Esophagus squamous epithelium (tissue), 5 donors: Measurements from ENCODE around the gene DNAAF5. TPM values are rescaled to one million over a fixed set of nuclear protein-coding genes. Genes with fewer than 3 reads are reported as not detected.
"Not testable (repeated sequence)": the region's sequence is repeated elsewhere in the genome, so short reads cannot be mapped to it uniquely, and the experiment has no call there.

Experiments used
- DNase-seq: peaks from one replicate; lab custom pipeline; 2025; lab: John Stamatoyannopoulos, UW
- H3K27ac ChIP-seq, 4 donors: fragments of 200-600 bp; sonication (generic); one replicate each; pipeline ENCODE4 v1.5.1; 2016 to 2019; ENCODE audit warnings: mild to moderate bottlenecking in 1 of 4
- H3K27me3 ChIP-seq, 4 donors: fragments of 200-600 bp; sonication (generic); 1 replicate in 3 of 4; 2 replicates in 1 of 4; pipeline versions ENCODE4 v1.5.1 to v1.6.0; 2017 to 2021; ENCODE audit warnings: antibody characterized with exemption in 1 of 4
- H3K36me3 ChIP-seq, 3 donors: fragments of 200-600 bp; sonication (generic); one replicate each; pipeline ENCODE4 v1.5.1; 2016 to 2019
- H3K4me1 ChIP-seq, 3 donors: fragments of 200-600 bp; sonication (generic); one replicate each; pipeline ENCODE4 v1.5.1; 2017 to 2019
- H3K4me3 ChIP-seq, 4 donors: fragments of 200-600 bp; sonication (generic); 1 replicate in 3 of 4; 2 replicates in 1 of 4; pipeline ENCODE4 v1.5.1; 2016 to 2019; ENCODE audit warnings: mild to moderate bottlenecking in 2 of 4, moderate library complexity in 1 of 4
- H3K9me3 ChIP-seq, 3 donors: fragments of 200-600 bp; sonication (generic); one replicate each; pipeline ENCODE4 v1.5.1; 2016 to 2019
- POLR2A ChIP-seq, 4 donors: fragments of 450-650 bp; IDR thresholded peaks; one replicate each; pipeline ENCODE4 v1.6.1; 2017; ENCODE audit warnings: antibody characterized with exemption in 4 of 4, mild to moderate bottlenecking in 4 of 4, moderate library complexity in 3 of 4
- WGBS, 2 donors: methylation state at CpG; one replicate each; pipeline ENCODE4 v1.1.5; 2018; 5-methylcytosine and 5-hydroxymethylcytosine counted together
- intact Hi-C: fragments of 100-400 bp; cut with DNase I; formaldehyde crosslinking; loops from one replicate; pipeline ENCODE4 v1.15.0; 2022
- total RNA-seq, 4 donors: library from RNA; depleted of rRNA; stranded (reverse); fragments of >200 nt; gene quantifications; one replicate each; pipeline ENCODE4 v1.1.0, GENCODE V29; 2016
- TF ChIP-seq, protein P1 (sequence below), 6 experiments: fragments of 450-650 bp in 4 of 6; fragments of 200-600 bp in 2 of 6; sonication (generic) in 2 of 6; IDR thresholded peaks; one replicate each; pipeline ENCODE4 v1.5.1; 2016 to 2019; ENCODE audit warnings: antibody characterized with exemption in 6 of 6, mild to moderate bottlenecking in 4 of 6, moderate library complexity in 4 of 6
- donor health status: DM: yes; HTN: yes; CAD: no.

The DNAAF5 gene
- total RNA-seq, 4 donors from 2014 or later, result 23.7 to 30.1 (median 28.2) TPM

GRCh38 chr7:794671-795329 lies 68.3 kb downstream of the DNAAF5 start:
- Histone ChIP-seq H3K9me3 (no peaks in the 10 kb centered on the region), H3K4me3 (no peak overlapping the region), H3K27me3 (no peaks in the 10 kb centered on the region), H3K27ac (no peak overlapping the region), H3K36me3 (no peaks in the 10 kb centered on the region), H3K4me1 (no peaks in the 10 kb centered on the region)
- no peak for DNase-seq
- WGBS, 2 donors, result no CpG with 5 or more reads among the region's 31 CpGs
- TF ChIP-seq POLR2A (IDR thresholded peaks at IDR 0.05), result no peak
- TF ChIP-seq, protein P1, sequence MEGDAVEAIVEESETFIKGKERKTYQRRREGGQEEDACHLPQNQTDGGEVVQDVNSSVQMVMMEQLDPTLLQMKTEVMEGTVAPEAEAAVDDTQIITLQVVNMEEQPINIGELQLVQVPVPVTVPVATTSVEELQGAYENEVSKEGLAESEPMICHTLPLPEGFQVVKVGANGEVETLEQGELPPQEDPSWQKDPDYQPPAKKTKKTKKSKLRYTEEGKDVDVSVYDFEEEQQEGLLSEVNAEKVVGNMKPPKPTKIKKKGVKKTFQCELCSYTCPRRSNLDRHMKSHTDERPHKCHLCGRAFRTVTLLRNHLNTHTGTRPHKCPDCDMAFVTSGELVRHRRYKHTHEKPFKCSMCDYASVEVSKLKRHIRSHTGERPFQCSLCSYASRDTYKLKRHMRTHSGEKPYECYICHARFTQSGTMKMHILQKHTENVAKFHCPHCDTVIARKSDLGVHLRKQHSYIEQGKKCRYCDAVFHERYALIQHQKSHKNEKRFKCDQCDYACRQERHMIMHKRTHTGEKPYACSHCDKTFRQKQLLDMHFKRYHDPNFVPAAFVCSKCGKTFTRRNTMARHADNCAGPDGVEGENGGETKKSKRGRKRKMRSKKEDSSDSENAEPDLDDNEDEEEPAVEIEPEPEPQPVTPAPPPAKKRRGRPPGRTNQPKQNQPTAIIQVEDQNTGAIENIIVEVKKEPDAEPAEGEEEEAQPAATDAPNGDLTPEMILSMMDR (IDR thresholded peaks at IDR 0.05), result no peak
- intact Hi-C loops, result no loop called here

DNA sequence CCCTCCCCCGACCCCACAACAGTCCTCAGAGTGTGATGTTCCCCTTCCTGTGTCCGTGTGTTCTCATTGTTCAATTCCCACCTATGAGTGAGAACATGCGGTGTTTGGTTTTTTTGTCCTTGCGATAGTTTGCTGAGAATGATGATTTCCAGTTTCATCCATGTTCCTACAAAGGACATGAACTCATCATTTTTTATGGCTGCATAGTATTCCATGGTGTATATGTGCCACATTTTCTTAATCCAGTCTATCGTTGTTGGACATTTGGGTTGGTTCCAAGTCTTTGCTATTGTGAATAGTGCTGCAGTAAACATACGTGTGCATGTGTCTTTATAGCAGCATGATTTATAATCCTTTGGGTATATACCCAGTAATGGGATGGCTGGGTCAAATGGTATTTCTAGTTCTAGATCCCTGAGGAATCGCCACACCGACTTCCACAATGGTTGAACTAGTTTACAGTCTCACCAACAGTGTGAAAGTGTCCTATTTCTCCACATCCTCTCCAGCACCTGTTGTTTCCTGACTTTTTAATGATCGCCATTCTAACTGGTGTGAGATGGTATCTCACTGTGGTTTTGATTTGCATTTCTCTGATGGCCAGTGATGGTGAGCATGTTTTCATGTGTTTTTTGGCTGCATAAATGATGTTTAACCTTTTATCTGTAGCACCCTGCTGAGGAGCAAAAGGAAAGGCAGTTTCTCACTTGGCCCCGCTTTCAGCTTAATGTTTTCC lies 70.1 kb downstream of the DNAAF5 start:
- H3K36me3 ChIP-seq, H3K9me3 ChIP-seq, H3K4me3 ChIP-seq, H3K27ac ChIP-seq, intact Hi-C loops, H3K27me3 ChIP-seq, DNase-seq, H3K4me1 ChIP-seq: not testable (repeated sequence)
- 83 to 90% methylated on average over 4 to 6 of the region's 10 CpGs for WGBS, 2 donors

- Histone ChIP-seq H3K4me3 (no peak overlapping the region), H3K36me3 (no peaks in the 10 kb centered on the region), H3K9me3 (no peaks in the 10 kb centered on the region), H3K27me3 (no peaks in the 10 kb centered on the region), H3K4me1 (peaks cover 11 to 19% (median 18%) of the 10 kb centered on the region in 3 donors), H3K27ac (no peak overlapping the region)
- no peak for DNase-seq
- intact Hi-C loops, result no loop called here
- WGBS, 2 donors, result 84 to 96% methylated on average over 10 to 12 of the region's 12 CpGs
- TF ChIP-seq, protein P1 (IDR thresholded peaks at IDR 0.05), result no peak
These were observed 72.5 kb downstream of the DNAAF5 start for GRCh38 chr7:798921-799470.

- TF ChIP-seq, protein P1 (IDR thresholded peaks at IDR 0.05), result no peak
- no peak for DNase-seq
- 73 to 75% methylated on average over 7 of the region's 7 CpGs for WGBS, 2 donors
- Histone ChIP-seq H3K27ac (peak overlapping the region in 2 of 4 donors; percentile 60 to 81), H3K9me3 (no peaks in the 10 kb centered on the region), H3K36me3 (no peaks in the 10 kb centered on the region), H3K27me3 (no peaks in the 10 kb centered on the region), H3K4me3 (no peak overlapping the region), H3K4me1 (peaks cover 11 to 19% (median 18%) of the 10 kb centered on the region in 3 donors)
- intact Hi-C loops, result no loop called here
These were observed 74.2 kb downstream of the DNAAF5 start for GRCh38 chr7:800692-801091.

GRCh38 chr7:801351-801750 lies 74.9 kb downstream of the DNAAF5 start:
- 45 to 50% methylated on average over 4 to 5 of the region's 6 CpGs for WGBS, 2 donors
- Histone ChIP-seq H3K4me1 (peaks cover 11 to 19% (median 18%) of the 10 kb centered on the region in 3 donors), H3K27ac (peak overlapping the region; percentile 35 to 81 (median 63))
- H3K9me3 ChIP-seq, H3K4me3 ChIP-seq, H3K36me3 ChIP-seq, H3K27me3 ChIP-seq, DNase-seq, intact Hi-C loops: not testable (repeated sequence)

GRCh38 chr7:801940-802381 lies 75.5 kb downstream of the DNAAF5 start:
- H3K9me3 ChIP-seq, result no peaks in the 10 kb centered on the region
- TF ChIP-seq POLR2A (IDR thresholded peaks at IDR 0.05), result no peak
- TF ChIP-seq, protein P1 (IDR thresholded peaks at IDR 0.05), result no peak
- H3K36me3 ChIP-seq, result no peaks in the 10 kb centered on the region
- H3K4me1 ChIP-seq, result peaks cover 11 to 19% (median 18%) of the 10 kb centered on the region in 3 donors
- H3K4me3 ChIP-seq, result peak overlapping the region in 3 of 4 donors; percentile 21 to 47 (median 29)
- no peak for DNase-seq
- no peaks in the 10 kb centered on the region for H3K27me3 ChIP-seq
- intact Hi-C loops, result no loop called here
- peak overlapping the region; percentile 35 to 81 (median 63) for H3K27ac ChIP-seq
- 20% methylated on average over 1 to 2 of the region's 19 CpGs for WGBS, 2 donors
